ENCODE measurements around the gene GSTK1.

GSTK1 gene

GRCh38 chr7:143295870-143296269 lies 32.6 kb downstream of the GSTK1 start:
- TF ChIP-seq, protein P1, sequence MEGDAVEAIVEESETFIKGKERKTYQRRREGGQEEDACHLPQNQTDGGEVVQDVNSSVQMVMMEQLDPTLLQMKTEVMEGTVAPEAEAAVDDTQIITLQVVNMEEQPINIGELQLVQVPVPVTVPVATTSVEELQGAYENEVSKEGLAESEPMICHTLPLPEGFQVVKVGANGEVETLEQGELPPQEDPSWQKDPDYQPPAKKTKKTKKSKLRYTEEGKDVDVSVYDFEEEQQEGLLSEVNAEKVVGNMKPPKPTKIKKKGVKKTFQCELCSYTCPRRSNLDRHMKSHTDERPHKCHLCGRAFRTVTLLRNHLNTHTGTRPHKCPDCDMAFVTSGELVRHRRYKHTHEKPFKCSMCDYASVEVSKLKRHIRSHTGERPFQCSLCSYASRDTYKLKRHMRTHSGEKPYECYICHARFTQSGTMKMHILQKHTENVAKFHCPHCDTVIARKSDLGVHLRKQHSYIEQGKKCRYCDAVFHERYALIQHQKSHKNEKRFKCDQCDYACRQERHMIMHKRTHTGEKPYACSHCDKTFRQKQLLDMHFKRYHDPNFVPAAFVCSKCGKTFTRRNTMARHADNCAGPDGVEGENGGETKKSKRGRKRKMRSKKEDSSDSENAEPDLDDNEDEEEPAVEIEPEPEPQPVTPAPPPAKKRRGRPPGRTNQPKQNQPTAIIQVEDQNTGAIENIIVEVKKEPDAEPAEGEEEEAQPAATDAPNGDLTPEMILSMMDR (IDR thresholded peaks at IDR 0.05), result no peak

DNA sequence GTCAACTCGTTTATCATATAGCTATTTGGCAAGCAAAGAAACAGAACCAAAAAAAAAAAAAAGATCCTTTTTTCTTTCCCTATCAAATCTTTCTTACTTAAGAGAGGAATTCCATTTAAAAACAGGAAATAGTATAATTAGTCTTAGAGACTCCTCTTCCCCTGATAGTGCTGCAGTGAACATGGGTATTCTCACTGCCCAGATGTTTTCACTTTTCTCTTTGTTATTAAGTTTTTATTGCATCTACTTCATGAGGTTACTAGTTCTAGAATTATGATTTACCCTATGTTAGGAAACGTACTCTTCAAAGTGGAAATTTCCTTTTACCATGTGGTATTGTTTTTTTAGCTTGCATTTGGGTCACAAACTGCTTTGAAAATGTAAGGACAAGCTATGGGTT lies 33.4 kb downstream of the GSTK1 start:
- TF ChIP-seq, protein P1 (IDR thresholded peaks at IDR 0.05), result no peak

GRCh38 chr7:143299346-143299745 lies 36.1 kb downstream of the GSTK1 start:
- TF ChIP-seq, protein P1 (IDR thresholded peaks at IDR 0.05), result no peak

- TF ChIP-seq, protein P1 (IDR thresholded peaks at IDR 0.05), result peak; percentile 49; the same call in 1 of the 2 replicates
These were observed 36.6 kb downstream of the GSTK1 start for GRCh38 chr7:143299840-143300239.

DNA sequence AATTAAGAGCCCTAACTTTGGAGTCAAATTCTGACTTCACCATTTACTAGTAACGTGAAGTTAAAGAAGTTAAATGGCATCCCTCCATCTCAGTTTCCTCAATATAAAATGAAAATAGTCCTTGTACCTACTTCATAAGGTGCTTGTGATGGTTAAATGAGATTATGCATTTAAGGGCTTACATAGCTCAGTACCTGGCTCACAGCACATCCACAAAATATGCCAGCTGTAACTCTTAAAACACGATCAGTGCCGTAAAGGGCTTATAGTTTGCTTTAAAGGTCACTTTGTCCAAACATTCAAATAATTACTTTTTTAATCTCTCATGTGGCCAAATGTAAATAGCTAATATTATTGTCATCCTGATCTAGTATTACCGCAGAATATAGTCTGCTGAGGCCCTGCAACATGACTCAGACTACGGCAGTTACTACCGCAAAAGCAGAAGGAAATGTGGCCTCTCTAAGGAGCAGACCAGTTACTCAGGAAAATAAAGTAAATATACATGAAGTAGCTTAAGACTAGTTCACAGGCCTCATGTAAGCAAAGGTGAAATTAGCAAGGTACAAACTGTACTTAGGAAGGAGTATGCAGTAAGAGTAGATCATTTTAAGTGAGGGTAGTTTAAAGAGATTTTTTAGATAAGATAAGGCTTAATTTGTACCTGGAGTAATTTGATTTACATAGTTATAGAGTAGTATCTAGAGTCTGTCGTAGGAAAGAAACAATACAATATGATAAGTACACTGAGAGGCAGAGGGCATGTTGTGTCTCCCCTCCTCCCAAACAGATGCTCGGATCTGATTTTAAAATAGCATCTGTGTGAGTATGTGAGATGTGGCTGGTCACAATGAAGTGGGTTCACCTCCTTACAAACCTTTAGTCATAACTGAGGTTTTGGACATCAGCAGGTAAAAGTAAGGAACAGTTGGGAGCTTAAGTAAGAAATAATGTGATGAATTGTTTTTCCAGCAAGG lies 38.0 kb downstream of the GSTK1 start:
- TF ChIP-seq, protein P1 (IDR thresholded peaks at IDR 0.05), result no peak

- TF ChIP-seq, protein P1 (IDR thresholded peaks at IDR 0.05), result no peak
These were observed 40.5 kb downstream of the GSTK1 start for GRCh38 chr7:143303733-143304132.

DNA sequence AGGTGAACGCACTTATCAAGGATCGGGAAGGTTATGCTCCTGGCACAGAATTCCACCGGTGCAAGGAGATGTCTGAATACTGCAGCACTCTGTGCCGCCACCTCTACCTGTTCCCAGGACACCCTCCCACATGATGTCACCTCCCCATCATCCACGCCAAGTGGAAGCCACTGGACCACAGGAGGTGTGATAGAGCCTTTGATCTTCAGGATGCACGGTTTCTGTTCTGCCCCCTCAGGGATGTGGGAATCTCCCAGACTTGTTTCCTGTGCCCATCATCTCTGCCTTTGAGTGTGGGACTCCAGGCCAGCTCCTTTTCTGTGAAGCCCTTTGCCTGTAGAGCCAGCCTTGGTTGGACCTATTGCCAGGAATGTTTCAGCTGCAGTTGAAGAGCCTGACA lies 41.7 kb downstream of the GSTK1 start:
- TF ChIP-seq, protein P1 (IDR thresholded peaks at IDR 0.05), result no peak

Measured in LNCAP (cell line).